ENCODE data around the gene EXO1.
"Not testable (repeated sequence)": the region's sequence is repeated elsewhere in the genome, so short reads cannot be mapped to it uniquely, and the experiment has no call there.

EXO1 gene

GRCh38 chr1:241837416-241837815 lies 10.6 kb upstream of the EXO1 start:
- DNase-seq (ENCODE audit: low spot score) = no peak

- peak; percentile 29 for DNase-seq (ENCODE audit: low spot score)
Observed at GRCh38 chr1:241837901-241838300, 10.1 kb upstream of the EXO1 start.

- no peak for DNase-seq (ENCODE audit: low spot score)
Observed at GRCh38 chr1:241838897-241839296, 9.1 kb upstream of the EXO1 start.

GRCh38 chr1:241839369-241839979 lies 8.5 kb upstream of the EXO1 start:
- no peak for DNase-seq (ENCODE audit: low spot score)

- no peak for DNase-seq (ENCODE audit: low spot score)
Observed at GRCh38 chr1:241840164-241840563, 7.8 kb upstream of the EXO1 start.

- no peak for DNase-seq (ENCODE audit: low spot score)
Observed at GRCh38 chr1:241841691-241842090, 6.3 kb upstream of the EXO1 start.

GRCh38 chr1:241842565-241842964 lies 5.4 kb upstream of the EXO1 start:
- peak; percentile 52 for DNase-seq (ENCODE audit: low spot score)

- DNase-seq (ENCODE audit: low spot score) = no peak
Observed at GRCh38 chr1:241844593-241844992, 3.4 kb upstream of the EXO1 start.

- DNase-seq (ENCODE audit: low spot score) = no peak
Observed at GRCh38 chr1:241846375-241846774, 1.6 kb upstream of the EXO1 start.

GRCh38 chr1:241846862-241847539 lies 1.0 kb upstream of the EXO1 start:
- DNase-seq (ENCODE audit: low spot score) = no peak

- DNase-seq (ENCODE audit: low spot score) = no peak
Observed at GRCh38 chr1:241847540-241847795, 536 bp upstream of the EXO1 start.

GRCh38 chr1:241848686-241849344 lies 811 bp downstream of the EXO1 start:
- DNase-seq (ENCODE audit: low spot score) = no peak

GRCh38 chr1:241849345-241849695 lies 1.3 kb downstream of the EXO1 start:
- DNase-seq (ENCODE audit: low spot score) = no peak

- DNase-seq (ENCODE audit: low spot score) = not testable (repeated sequence)
Observed at GRCh38 chr1:241855545-241856140, 7.6 kb downstream of the EXO1 start.

GRCh38 chr1:241857131-241857530 lies 9.1 kb downstream of the EXO1 start:
- DNase-seq (ENCODE audit: low spot score) = peak; percentile 42

GRCh38 chr1:241860922-241861321 lies 12.9 kb downstream of the EXO1 start:
- no peak for DNase-seq (ENCODE audit: low spot score)

GRCh38 chr1:241869022-241869421 lies 21.0 kb downstream of the EXO1 start:
- DNase-seq (ENCODE audit: low spot score) = no peak

- no peak for DNase-seq (ENCODE audit: low spot score)
Observed at GRCh38 chr1:241870336-241870735, 22.3 kb downstream of the EXO1 start.

- no peak for DNase-seq (ENCODE audit: low spot score)
Observed at GRCh38 chr1:241870746-241871430, 22.9 kb downstream of the EXO1 start.

- DNase-seq (ENCODE audit: low spot score) = no peak
Observed at GRCh38 chr1:241881440-241881839, 33.4 kb downstream of the EXO1 start.

GRCh38 chr1:241883159-241883558 lies 35.2 kb downstream of the EXO1 start:
- DNase-seq (ENCODE audit: low spot score) = no peak

- DNase-seq (ENCODE audit: low spot score) = peak; percentile 34
Observed at GRCh38 chr1:241888232-241888631, 40.2 kb downstream of the EXO1 start.

- DNase-seq (ENCODE audit: low spot score) = no peak
Observed at GRCh38 chr1:241891296-241891695, 43.3 kb downstream of the EXO1 start.

Data from AG20443 (cell line).